ENCODE measurements around the gene DMD. TPM values are rescaled to one million over a fixed set of nuclear protein-coding genes. Genes with fewer than 3 reads are reported as not detected.

DMD gene
- total RNA-seq, 2 experiments from 2014 or later: 0.20 to 0.47 TPM

DNA sequence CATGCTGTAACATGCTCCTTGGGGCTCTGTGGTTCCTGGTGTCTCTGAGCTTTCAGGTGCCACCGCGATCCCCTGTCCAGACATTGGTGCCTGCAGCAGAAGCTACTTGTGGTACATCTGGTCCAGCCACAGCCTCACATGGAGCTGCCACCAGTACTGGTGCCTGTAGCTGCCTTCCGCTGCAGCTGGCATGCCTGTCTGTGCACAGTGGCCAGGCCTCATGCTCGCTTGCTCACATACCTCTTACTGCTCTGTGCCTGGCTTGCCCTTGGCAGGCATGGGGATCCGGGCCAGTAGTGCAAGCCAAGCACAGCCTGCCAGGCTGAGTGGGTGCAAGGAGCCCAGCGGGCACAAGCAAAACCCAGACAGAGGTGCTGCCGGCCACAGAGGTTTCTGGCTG is 618.6 kb downstream of the DMD start:
- no peaks in the 10 kb centered on the region for H3K27me3 Mint-ChIP-seq
- no peak overlapping the region for H3K27ac Mint-ChIP-seq
- TF ChIP-seq, protein P1, sequence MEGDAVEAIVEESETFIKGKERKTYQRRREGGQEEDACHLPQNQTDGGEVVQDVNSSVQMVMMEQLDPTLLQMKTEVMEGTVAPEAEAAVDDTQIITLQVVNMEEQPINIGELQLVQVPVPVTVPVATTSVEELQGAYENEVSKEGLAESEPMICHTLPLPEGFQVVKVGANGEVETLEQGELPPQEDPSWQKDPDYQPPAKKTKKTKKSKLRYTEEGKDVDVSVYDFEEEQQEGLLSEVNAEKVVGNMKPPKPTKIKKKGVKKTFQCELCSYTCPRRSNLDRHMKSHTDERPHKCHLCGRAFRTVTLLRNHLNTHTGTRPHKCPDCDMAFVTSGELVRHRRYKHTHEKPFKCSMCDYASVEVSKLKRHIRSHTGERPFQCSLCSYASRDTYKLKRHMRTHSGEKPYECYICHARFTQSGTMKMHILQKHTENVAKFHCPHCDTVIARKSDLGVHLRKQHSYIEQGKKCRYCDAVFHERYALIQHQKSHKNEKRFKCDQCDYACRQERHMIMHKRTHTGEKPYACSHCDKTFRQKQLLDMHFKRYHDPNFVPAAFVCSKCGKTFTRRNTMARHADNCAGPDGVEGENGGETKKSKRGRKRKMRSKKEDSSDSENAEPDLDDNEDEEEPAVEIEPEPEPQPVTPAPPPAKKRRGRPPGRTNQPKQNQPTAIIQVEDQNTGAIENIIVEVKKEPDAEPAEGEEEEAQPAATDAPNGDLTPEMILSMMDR (IDR thresholded peaks at IDR 0.05): no peak
- no peaks in the 10 kb centered on the region for H3K36me3 Mint-ChIP-seq (ENCODE audit: low read depth)
- H3K4me1 Mint-ChIP-seq (ENCODE audit: low read depth): no peaks in the 10 kb centered on the region
- Histone ChIP-seq H3K36me3 (ENCODE audit: insufficient read depth, low read length) (no peaks in the 10 kb centered on the region), H3K27me3 (ENCODE audit: control insufficient read depth in 1 of 2, insufficient read depth in 2 of 2, low read length in 2 of 2) (no peaks in the 10 kb centered on the region), H3K9me3 (ENCODE audit: control insufficient read depth in 1 of 2, insufficient read depth in 1 of 2, low read length in 2 of 2) (peaks cover 0 to 15% of the 10 kb centered on the region in 2 experiments), H3K4me3 (ENCODE audit: low read length) (no peak overlapping the region), H3K27ac (ENCODE audit: low read depth in 1 of 2, low read length in 2 of 2) (no peak overlapping the region), H3K4me1 (ENCODE audit: insufficient read depth, low read length) (no peaks in the 10 kb centered on the region)
- intact Hi-C loops (cut with DNase I, micrococcal nuclease): no loop called here
- H3K9me3 Mint-ChIP-seq: peaks cover 5% of the 10 kb centered on the region
- H3K4me3 Mint-ChIP-seq: no peak overlapping the region
- ChIA-PET POLR2A (no interaction called here), CTCF (no interaction called here)
- peak in 1 of 14 experiments; percentile 0 for DNase-seq
- ATAC-seq (ENCODE audit: poor library complexity): no peak

DNA sequence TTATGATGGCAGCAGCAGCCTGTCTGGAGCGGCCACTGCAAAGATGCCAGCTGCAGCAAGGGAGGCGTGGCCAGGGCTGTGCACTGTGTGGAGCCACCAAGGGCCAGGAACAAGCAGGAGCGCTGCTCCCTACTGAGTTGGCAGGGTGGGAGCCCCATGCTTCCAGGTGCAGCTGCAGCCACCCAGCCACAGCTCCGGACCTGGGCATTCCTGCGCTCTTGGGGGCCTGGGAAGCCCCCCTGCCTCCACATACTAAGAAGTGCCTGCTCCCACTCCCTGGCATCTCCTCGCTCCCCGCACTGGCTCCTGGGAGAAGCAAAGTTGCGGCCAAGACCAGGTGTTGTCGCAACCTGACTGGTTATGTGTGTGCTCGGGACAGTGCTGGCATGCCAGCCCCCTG is 619.8 kb downstream of the DMD start:
- Mint-ChIP-seq H3K9me3 (peaks cover 2% of the 10 kb centered on the region), H3K27ac (no peak overlapping the region), H3K27me3 (no peaks in the 10 kb centered on the region), H3K4me3 (no peak overlapping the region), H3K4me1 (ENCODE audit: low read depth) (no peaks in the 10 kb centered on the region), H3K36me3 (ENCODE audit: low read depth) (no peaks in the 10 kb centered on the region)
- TF ChIP-seq, protein P1 (IDR thresholded peaks at IDR 0.05): no peak
- Histone ChIP-seq H3K27ac (ENCODE audit: low read depth in 1 of 2, low read length in 2 of 2) (no peak overlapping the region), H3K9me3 (ENCODE audit: control insufficient read depth in 1 of 2, insufficient read depth in 1 of 2, low read length in 2 of 2) (peaks cover 0 to 15% of the 10 kb centered on the region in 2 experiments), H3K36me3 (ENCODE audit: insufficient read depth, low read length) (no peaks in the 10 kb centered on the region), H3K4me3 (ENCODE audit: low read length) (no peak overlapping the region), H3K4me1 (ENCODE audit: insufficient read depth, low read length) (no peaks in the 10 kb centered on the region), H3K27me3 (ENCODE audit: control insufficient read depth in 1 of 2, insufficient read depth in 2 of 2, low read length in 2 of 2) (no peaks in the 10 kb centered on the region)
- no peak for DNase-seq
- CTCF ChIA-PET: no interaction called here
- intact Hi-C loops (cut with DNase I, micrococcal nuclease): no loop called here
- ATAC-seq (ENCODE audit: poor library complexity): no peak
- POLR2A ChIA-PET: no interaction called here

DNA sequence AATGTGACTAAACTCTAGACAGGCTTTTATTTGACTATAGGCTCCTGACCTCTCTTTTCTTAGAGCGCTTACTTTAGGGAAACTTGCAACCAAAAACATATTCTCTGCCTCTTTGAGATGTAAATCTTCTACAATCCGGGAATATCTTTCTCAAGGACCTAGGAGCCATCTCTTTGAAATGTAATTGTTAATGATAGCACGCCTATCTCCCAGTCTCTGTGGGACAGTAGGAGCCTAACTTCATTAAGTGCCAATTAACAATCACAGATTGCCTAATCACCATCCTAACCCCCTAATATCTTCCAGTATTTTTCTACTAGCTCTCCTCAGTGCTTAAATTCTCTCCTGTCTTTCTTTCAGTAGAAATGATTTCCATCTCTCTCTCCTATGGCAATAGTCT is 628.6 kb downstream of the DMD start:
- DNase-seq (no peak), ATAC-seq (ENCODE audit: poor library complexity) (no peak)
- CTCF ChIA-PET: no interaction called here
- POLR2A ChIA-PET: no interaction called here
- Histone ChIP-seq H3K4me3 (ENCODE audit: low read length) (no peak overlapping the region), H3K4me1 (ENCODE audit: insufficient read depth, low read length) (no peaks in the 10 kb centered on the region), H3K27me3 (ENCODE audit: control insufficient read depth in 1 of 2, insufficient read depth in 2 of 2, low read length in 2 of 2) (no peaks in the 10 kb centered on the region), H3K9me3 (ENCODE audit: control insufficient read depth in 1 of 2, insufficient read depth in 1 of 2, low read length in 2 of 2) (peaks cover 0 to 4% of the 10 kb centered on the region in 2 experiments), H3K27ac (ENCODE audit: low read depth in 1 of 2, low read length in 2 of 2) (no peak overlapping the region), H3K36me3 (ENCODE audit: insufficient read depth, low read length) (no peaks in the 10 kb centered on the region)
- Mint-ChIP-seq H3K4me3 (no peak overlapping the region), H3K9me3 (peaks cover 2% of the 10 kb centered on the region), H3K27me3 (no peaks in the 10 kb centered on the region), H3K36me3 (ENCODE audit: low read depth) (no peaks in the 10 kb centered on the region), H3K4me1 (ENCODE audit: low read depth) (no peaks in the 10 kb centered on the region), H3K27ac (no peak overlapping the region)
- TF ChIP-seq, protein P1 (IDR thresholded peaks at IDR 0.05): no peak
- intact Hi-C loops (cut with DNase I, micrococcal nuclease): no loop called here

Data from CD4-positive, alpha-beta T cell (primary cell).